ENCODE data around the gene KIAA2012. TPM values are rescaled to one million over a fixed set of nuclear protein-coding genes. Genes with fewer than 3 reads are reported as not detected.

The KIAA2012 gene
- total RNA-seq, 1 donor from 2014 or later = not detected

DNA sequence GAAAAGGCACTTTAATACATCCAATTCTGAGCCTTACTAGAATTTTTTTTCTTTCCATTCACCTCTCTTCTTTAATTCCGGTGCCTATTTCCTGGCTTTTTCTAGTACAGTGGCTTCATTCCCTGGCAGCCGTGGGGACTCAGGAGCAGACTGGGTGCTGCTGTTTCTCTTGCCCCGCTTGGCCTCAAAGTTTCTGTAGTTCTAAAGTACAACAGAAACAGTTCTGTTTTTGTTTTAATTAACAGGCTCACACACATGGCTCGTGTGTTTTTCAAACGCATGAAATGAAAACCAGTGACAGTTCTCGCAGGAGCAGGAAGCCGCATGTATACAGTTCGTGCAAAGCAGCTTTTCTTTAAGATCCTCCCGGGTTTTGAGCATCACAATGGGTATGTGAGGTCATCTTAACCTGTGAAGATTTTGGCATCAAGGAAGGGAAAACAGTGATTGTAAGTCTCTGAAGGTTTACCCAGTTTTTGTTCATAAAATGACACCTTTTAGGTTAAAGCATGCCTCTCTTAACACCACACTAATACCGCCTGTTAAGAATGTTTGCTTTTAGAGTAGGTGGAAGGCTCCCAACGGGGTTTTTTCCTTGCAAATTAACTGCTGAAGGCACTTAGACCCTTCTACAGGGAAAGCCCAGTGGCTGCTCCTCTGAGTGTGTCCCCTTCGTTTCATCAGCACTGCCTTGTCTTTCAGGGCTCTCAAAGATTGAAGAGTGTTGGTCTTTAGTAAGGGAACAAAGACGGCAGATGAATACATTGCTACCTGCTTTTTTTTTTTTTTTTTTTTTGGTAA lies 33.6 kb upstream of the KIAA2012 start:
- DNase-seq (ENCODE audit: missing footprints) (no peak), ATAC-seq (no peak)
- intact Hi-C loops (cut with DNase I) = loop anchor here (5.0 to 10.0 kb wide), 3 partner anchors 123 to 257 kb away; partner anchors contain the start of gene ALS2

DNA sequence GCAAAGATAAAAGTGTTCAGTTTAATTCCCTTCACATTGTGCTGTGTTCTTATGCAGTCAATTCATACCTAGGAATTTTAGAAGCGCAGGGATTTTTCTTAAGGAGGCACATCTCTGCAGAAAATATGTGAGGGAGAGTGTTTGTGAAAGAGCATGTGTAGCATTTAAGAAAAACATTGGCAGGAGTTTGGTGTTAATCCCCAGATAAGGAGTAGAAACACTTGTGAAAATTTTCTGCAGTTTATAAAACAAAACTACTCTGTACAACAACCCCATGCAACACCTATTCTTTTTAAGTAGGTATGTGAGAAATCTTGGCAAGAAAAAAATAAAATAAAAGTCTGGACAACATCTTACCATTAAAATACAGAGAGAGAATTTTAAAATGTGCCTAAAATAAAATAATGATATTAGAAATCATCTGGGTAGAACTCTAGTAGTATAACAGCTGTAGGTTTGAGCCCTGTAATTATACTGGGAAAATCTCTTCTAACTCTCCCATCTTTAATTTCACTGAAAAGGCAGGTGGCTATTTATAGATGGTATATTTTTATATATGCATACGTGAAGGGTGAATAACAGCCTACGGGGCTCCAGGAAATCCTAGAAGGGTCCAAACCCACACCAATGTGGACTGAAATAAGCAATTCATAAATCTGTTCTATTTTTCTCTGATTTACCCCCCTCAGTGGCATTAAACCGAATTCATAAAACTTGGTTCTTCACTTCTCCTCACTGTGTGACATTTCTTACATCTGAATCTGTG lies 32.8 kb upstream of the KIAA2012 start:
- DNase-seq (ENCODE audit: missing footprints) (no peak), ATAC-seq (no peak)
- intact Hi-C loops (cut with DNase I) = no loop called here

DNA sequence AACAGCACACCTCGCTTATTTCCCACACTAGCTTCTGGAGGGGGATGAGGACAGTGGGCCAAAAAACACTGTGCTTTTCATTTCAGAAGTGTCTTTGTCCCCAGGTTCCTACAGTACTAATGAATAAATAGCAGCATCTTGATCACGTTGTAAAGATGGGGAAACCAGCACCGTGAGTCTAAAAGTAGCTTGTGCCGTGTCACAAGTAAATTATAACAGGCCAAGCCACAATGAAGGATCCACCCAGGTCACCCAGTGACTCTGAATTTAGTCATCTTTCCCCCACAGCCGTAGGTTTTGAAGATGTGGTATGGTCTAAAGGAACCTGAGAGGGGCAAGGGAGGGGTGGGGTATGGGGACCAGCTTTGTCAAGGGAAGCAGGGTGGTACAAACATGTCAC lies 30.6 kb upstream of the KIAA2012 start:
- intact Hi-C loops (cut with DNase I) = no loop called here
- no peak for ATAC-seq
- DNase-seq (ENCODE audit: missing footprints) = no peak

DNA sequence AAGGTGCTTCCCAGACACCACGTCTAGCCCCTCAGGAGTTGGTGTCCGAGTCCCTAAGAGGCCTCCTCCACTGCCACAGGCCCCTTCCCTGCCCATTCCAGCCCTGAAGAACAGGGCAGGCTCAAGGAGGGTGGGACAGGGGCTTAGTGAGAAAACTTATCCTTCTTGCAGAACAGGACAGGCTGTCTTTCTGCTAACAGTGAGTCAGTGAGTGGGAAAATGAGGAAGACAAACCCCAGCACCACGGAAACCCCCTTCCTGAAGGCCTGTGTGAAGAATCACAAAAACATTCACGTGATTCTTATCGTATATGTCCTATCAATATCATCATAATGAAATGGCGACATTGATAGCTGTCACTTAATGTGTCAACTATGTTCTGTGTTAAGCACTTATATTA lies 29.6 kb upstream of the KIAA2012 start:
- intact Hi-C loops (cut with DNase I) = no loop called here
- DNase-seq (ENCODE audit: missing footprints) = no peak
- no peak for ATAC-seq

DNA sequence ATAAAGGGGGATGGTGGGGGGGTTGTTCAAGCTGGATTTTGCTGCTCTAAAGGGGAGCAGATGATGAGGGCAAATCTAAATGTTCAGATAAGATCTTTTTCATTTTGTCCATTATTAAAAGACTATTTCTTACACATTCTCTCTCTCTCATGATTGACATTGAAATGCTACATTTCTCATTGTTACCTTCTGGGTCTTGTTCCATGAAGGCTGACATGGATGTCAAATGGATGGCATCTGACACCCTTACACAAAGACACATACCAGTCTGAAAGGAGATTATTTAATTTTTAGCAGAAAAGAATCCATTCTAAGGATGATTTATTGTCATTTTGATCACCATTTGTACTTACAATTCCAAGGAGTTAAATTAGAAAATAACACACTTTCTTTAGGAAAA lies 28.3 kb upstream of the KIAA2012 start:
- intact Hi-C loops (cut with DNase I) = no loop called here
- no peak for DNase-seq (ENCODE audit: missing footprints)
- no peak for ATAC-seq

DNA sequence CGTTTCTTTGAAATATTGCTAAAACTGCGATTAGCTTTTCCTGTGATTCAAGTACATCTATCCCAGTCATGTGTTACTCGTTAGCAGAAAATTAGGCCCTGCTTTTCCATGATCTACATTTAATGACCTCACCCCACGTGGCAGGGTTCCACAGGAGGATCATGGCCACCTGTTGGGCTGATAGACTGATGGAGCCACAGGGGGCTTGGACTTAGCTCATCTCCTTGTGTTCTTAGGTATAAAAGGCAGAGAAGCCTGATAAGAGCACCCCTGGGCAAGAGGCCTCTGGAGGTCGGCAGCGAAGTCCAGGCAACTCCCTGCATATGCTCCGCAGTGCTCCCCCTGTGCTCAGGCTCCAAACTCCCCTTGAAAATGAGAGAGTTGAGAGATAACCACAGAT lies 26.5 kb upstream of the KIAA2012 start:
- DNase-seq (ENCODE audit: missing footprints) (no peak), ATAC-seq (no peak)
- intact Hi-C loops (cut with DNase I) = no loop called here

DNA sequence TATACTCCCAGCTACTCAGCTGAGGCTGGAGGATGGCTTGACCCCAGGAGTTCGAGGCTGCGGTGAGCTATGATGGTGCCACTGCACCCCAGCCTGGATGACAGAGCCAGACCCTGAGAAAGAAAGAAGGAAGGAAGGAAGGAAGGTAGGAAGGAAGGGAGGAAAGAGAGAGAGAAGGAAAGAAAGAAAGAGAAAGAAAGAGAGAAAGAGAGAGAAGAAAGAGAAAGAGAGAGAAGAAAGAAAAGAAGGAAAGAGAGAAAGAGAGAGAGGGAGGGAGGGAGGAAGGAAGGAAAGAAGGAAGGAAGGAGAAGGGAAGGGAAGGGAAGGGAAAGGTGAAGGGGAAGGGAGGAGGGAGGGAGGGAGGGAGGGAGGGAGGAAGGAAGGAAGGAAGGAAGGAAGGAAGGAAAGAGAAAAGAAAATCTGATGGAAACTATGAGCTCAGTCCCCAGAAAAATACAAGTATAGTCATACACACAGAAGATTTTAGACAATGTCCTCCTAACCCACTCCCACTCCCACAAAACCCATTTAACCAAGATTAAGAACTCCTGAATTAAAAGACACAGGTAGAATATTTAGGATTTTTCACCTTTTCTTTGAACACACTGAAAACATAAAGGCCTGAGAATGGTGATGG lies 23.8 kb upstream of the KIAA2012 start:
- intact Hi-C loops (cut with DNase I) = no loop called here
- DNase-seq (ENCODE audit: missing footprints) = no peak
- no peak for ATAC-seq

DNA sequence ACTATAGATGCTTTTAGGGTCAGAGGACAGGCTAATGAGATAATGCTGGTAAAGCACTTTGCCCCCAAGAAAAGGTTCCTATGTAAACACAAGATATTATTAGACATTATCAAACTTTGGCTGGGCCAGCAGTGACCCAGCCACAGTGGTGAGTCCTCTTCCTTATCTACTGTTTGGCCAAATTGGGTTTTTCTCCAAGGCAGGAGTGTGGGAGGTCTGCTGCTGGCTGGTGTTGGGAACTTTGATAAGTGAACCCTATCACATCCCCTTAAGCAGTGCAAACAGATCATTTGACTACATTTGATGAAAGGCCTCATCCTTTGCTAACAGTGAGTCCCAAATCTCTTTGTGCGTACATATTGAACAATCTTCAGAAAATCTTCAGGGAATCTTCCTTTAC lies 23.2 kb upstream of the KIAA2012 start:
- intact Hi-C loops (cut with DNase I) = no loop called here
- ATAC-seq = no peak
- no peak for DNase-seq (ENCODE audit: missing footprints)

DNA sequence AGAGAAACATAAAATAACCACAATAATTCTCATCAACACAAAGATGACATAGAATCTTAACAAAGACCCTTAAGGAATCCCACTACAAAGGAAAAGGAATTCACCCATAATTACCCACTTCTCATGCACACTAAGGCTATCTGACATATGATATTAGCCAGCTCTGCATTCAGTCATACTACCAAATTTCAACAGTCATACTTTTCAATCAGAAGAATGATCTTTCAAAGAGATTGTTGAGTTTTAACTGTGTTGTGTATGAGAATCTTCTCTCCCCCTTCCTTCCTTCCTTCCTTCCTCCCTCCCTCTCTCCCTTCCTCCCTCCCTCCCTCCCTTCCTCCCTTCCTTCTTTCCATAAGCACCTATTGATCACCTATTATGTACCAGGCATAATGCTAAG lies 22.4 kb upstream of the KIAA2012 start:
- ATAC-seq (no peak), DNase-seq (ENCODE audit: missing footprints) (no peak)
- intact Hi-C loops (cut with DNase I) = no loop called here

DNA sequence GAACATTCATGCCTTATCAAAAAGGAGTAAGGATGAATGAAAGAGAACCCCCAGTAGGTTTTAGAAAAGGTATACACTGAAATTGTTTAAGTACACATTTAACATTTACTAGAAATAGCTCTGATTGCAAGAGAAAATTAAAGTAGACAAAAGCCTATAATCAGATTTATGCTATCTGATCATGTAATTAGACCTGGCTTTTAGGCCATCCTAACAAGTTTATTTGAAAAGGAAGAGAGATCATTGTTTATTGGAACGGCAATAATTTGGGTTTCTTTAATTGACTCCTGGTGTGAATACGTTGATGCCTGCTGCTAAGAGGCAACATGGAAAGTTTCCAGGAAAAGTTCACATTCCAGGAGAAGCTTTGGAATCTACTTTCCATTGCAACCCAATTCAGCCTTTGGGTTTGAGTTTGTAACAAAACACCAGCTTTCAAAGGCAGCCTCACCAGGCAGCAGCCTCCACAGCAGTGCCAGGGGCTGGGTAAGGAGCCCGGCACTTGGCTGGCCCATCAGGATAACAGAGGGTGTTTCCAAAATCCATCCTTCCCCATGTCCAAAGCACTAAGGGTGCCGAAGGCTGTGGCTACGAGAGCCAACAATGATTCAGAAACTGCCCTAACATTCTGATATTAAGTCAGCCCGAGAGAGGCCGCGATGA lies 21.4 kb upstream of the KIAA2012 start:
- ATAC-seq (no peak), DNase-seq (ENCODE audit: missing footprints) (no peak)
- intact Hi-C loops (cut with DNase I) = no loop called here

DNA sequence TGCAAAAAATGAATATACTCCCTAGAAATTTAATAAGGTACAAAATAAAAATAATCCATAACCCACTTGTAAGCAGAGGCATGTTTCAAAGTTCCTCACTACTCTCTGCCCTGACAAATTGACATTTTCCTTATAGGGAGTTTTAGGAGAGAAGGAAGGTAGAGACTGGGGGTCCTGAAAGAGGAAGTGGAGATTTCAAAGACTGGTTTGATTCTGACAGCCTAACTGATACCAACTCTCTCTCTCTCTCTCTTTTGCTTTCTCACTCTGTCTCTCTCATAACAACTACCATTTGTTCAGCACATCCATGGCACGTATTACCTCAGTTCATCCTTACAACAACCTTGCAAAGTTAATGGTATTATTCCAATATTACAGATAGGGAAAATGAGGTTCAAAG lies 20.8 kb upstream of the KIAA2012 start:
- no peak for DNase-seq (ENCODE audit: missing footprints)
- intact Hi-C loops (cut with DNase I) = no loop called here
- no peak for ATAC-seq

DNA sequence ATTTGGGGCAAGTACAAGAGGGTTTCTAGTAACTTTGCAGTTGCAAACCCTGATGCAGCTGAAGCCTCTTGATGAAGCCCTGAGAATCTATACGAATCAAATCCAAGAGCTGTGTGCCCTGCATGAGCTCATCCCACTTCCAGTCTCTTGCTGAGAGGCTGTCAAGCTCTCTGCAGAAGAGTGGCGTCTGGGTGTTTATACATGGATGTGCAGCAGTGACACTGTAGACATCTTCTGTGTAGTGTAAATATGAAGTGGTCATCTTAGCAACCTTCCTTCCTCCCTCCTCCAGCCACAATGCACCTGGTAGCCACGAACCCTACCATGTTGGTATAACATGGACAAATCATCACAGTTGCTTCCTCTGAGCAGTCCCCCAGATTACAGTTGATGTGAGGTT lies 18.4 kb upstream of the KIAA2012 start:
- ATAC-seq = no peak

DNA sequence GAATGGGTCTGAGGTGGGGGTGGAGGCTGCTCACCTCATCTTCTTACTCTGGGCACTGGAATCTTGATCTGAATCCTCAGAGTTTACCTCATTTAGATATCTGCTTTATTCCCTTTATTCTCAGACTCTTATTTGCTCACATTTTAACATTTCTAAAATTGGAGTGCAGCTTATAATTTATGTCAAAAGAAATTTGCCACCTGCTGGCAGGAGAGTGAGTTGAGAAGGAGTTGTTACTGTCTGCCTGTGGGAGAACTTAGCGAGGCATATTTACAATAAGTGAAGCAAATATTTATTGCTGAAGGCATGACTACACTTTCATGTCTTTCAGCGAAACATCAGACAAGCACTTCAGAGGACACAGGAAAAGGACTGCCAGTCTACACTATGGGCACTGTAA lies 16.4 kb upstream of the KIAA2012 start:
- ATAC-seq (no peak), DNase-seq (ENCODE audit: missing footprints) (no peak)
- intact Hi-C loops (cut with DNase I) = loop anchor here (5.0 kb wide), 1 partner anchor 194 kb away; no protein-coding TSS in a partner anchor

More for the DNA sequence above, 18.4 kb upstream of the KIAA2012 start:
- DNase-seq (ENCODE audit: missing footprints) = no peak
- intact Hi-C loops (cut with DNase I) = loop anchor here (5.0 kb wide), 1 partner anchor 192 kb away; no protein-coding TSS in a partner anchor

DNA sequence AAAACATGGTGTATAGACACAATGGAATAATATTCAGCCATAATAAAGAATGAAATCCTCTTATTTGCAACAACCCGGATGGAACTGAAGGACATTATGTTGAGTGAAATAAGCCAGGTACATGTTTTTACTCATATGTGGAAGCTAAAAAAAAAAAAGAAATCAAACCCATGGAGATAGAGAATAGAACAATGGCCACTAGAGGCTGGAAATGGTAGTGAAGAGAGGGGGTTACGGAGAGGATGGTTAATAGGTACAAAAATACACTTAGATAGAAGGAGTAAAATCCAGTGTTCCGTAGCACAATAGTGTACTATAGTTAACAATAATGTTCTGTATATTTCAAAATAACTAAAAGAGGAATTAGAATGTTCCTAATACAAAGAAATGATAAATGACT lies 12.8 kb upstream of the KIAA2012 start:
- intact Hi-C loops (cut with DNase I) = no loop called here

DNA sequence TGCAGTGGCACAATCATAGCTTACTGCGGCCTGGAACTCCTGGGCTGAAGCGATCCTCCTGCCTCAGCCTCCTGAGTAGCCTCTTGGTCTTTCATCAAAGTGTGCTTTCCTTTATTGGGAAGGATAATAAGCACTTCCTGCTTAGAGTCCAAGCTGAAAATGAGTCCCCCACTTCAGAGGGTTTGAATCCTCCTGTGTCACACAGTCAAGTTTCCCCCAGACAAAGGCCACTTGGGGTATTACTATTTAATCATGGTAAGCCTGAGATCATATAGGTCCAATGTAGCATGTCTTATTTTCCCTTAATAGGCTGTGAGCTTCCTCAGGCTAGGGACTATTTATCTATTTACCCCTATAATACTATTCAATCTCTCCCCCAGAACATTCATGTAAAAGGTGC lies 11.4 kb upstream of the KIAA2012 start:
- ATAC-seq (no peak), DNase-seq (ENCODE audit: missing footprints) (no peak)
- intact Hi-C loops (cut with DNase I) = no loop called here

More for the DNA sequence above, 12.8 kb upstream of the KIAA2012 start:
- DNase-seq (ENCODE audit: missing footprints) = no peak
- no peak for ATAC-seq

DNA sequence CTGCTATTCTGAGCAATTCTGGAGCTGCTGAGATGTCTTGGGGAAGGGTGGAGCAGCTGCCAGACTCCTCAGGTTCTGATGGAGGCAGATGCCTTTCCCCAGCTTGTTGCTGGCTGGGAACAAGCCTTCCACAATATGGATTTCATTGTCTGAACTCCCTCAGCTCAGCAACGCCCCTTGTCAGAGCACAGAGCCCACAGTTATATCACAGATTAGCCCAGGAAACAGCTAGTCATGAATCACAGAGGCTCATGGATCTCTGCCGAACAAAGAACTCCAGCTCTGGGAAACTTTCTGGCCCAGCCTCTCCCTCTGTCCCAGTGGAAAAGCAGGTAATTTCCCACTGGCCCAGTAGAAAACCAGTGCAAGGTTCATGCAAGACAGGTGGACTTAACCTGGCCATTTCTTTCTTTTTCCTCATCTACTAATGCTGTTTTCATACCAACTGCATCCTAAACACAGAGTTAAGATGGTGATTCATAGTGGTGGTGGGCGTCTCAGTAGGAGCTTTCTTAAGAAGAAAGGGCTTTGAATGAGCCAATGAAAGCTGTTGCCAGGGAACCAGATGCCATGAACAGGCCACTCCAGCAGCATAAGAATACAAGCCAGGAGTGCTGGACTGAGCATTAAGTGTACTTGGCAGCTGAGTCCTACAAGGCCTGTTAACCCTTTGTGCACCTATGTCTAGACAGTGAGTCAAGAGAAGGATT lies 8.7 kb upstream of the KIAA2012 start:
- DNase-seq (ENCODE audit: missing footprints) (peak; percentile 48), ATAC-seq (peak; percentile 86)
- intact Hi-C loops (cut with DNase I) = no loop called here

DNA sequence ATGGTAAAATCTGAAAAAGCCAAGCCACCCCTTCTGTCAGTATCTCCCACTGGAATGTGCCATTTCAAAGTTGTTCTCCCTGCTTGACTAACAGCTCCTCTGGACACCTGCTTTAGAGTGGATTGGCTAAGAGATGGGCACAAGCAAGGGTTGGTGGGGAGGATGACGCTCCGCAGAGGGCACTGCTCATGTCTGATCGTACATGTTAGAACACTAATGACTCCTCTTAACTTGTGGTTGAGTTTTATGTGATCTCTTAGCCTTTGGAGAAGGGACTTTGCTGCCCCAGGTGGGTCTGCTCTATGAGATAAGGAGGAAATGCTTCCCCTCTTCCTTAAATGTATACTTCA lies 8.2 kb upstream of the KIAA2012 start:
- ATAC-seq (no peak), DNase-seq (ENCODE audit: missing footprints) (no peak)
- intact Hi-C loops (cut with DNase I) = no loop called here

DNA sequence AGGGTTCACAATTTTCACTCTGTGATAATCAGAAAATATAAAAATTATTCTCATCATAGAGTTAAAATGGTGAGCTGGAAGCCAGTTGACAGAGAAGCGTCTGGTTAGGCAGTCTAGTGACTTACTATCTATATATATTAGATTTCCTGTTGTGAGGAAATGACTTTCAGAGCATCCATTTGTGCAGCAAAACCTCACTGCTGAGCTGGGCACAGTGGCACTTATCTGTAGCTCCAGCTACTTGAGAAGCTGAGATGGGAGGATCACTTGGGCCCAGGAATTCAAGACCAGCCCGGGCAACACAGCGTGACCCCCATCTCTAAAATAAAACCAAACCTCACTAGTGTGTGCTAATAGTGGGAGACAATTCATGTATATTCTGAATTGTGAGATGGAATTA lies 7.2 kb upstream of the KIAA2012 start:
- DNase-seq (ENCODE audit: missing footprints) (no peak), ATAC-seq (no peak)
- intact Hi-C loops (cut with DNase I) = no loop called here

DNA sequence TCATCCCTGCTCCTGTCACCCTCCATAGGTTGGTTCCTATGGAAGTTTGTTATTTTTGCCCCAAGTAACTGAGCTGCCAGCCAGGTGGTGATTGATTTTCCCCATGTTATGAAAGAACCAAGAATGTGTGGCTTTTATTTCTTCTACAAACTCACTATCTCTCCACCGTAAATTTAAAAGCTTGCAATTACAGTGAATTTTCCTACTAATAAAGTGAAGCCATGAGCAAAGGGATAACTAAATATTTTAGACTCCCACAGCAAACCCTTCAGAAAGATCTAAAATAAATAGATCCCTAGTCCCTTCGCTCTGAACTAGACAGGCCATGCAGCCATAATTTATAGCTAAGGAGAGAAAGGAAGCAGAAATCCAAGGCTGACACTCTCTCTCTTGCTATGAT lies 6.2 kb upstream of the KIAA2012 start:
- DNase-seq (ENCODE audit: missing footprints) (no peak), ATAC-seq (no peak)
- intact Hi-C loops (cut with DNase I) = no loop called here
